Right atrium auricular region (tissue), 2 donors: ENCODE data around the gene DLG2. TPM values are rescaled to one million over a fixed set of nuclear protein-coding genes. Genes with fewer than 3 reads are reported as not detected.

Experiments
- DNase-seq: peaks from one replicate; pipeline ENCODE4 v3.0.0-alpha.2; 2019; ENCODE audit warnings: low spot score
- H3K27ac ChIP-seq, 2 donors: fragments of 200-600 bp; sonication (generic); 1 replicate in 1 of 2; 2 replicates in 1 of 2; pipeline ENCODE4 v1.5.1; 2016 to 2019
- H3K27me3 ChIP-seq, 2 donors: fragments of 200-600 bp; sonication (generic); one replicate each; pipeline versions ENCODE4 v1.5.1 to v1.6.0; 2017 to 2019
- H3K36me3 ChIP-seq: fragments of 200-600 bp; sonication (generic); one replicate; pipeline ENCODE4 v1.5.1; 2016
- H3K4me1 ChIP-seq, 2 donors: fragments of 200-600 bp; sonication (generic); one replicate each; pipeline versions ENCODE4 v1.5.1 to v1.6.0; 2017 to 2019
- H3K4me3 ChIP-seq, 2 donors: fragments of 200-600 bp; sonication (generic); 1 replicate in 1 of 2; 2 replicates in 1 of 2; pipeline ENCODE4 v1.5.1; 2017 to 2019; ENCODE audit warnings: mild to moderate bottlenecking in 1 of 2, moderate library complexity in 1 of 2
- H3K9me3 ChIP-seq, 2 donors: fragments of 200-600 bp; sonication (generic); one replicate each; pipeline ENCODE4 v1.5.1; 2019
- total RNA-seq, 2 donors: library from RNA; depleted of rRNA; stranded (reverse); fragments of >200 nt; gene quantifications; one replicate each; pipeline ENCODE4 v1.1.0, GENCODE V29; 2016
- TF ChIP-seq, protein P1 (sequence below), 2 donors: fragments of 200-600 bp; sonication (generic); IDR thresholded peaks; one replicate each; pipeline ENCODE4 v1.5.1; 2019; ENCODE audit warnings: antibody characterized with exemption in 2 of 2

Gene DLG2
- total RNA-seq, 2 donors from 2014 or later, result 6.6 to 6.7 TPM

DNA sequence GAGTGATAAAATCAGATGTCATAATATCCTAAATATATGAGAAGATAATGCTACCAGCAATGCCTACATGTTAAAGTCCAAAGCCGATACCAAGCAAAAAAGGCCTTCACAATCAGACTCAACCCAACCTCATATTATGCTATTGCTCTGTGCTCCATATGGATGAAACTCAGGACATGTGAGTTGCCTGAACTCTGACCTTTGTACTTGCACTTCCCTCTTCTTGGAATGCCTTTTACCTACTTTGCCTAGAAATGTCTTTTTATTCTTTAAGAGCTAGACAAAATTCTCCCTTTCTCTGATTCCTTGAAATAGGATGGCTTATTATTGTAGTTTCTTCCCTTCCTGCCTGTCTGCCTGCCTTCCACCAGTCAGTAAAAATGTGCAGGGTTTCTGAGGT lies 1386.3 kb downstream of the DLG2 start:
- no peaks in the 10 kb centered on the region for H3K4me1 ChIP-seq
- H3K36me3 ChIP-seq, result no peaks in the 10 kb centered on the region
- no peaks in the 10 kb centered on the region for H3K27me3 ChIP-seq
- H3K4me3 ChIP-seq, result no peak overlapping the region
- no peaks in the 10 kb centered on the region for H3K9me3 ChIP-seq
- TF ChIP-seq, protein P1, sequence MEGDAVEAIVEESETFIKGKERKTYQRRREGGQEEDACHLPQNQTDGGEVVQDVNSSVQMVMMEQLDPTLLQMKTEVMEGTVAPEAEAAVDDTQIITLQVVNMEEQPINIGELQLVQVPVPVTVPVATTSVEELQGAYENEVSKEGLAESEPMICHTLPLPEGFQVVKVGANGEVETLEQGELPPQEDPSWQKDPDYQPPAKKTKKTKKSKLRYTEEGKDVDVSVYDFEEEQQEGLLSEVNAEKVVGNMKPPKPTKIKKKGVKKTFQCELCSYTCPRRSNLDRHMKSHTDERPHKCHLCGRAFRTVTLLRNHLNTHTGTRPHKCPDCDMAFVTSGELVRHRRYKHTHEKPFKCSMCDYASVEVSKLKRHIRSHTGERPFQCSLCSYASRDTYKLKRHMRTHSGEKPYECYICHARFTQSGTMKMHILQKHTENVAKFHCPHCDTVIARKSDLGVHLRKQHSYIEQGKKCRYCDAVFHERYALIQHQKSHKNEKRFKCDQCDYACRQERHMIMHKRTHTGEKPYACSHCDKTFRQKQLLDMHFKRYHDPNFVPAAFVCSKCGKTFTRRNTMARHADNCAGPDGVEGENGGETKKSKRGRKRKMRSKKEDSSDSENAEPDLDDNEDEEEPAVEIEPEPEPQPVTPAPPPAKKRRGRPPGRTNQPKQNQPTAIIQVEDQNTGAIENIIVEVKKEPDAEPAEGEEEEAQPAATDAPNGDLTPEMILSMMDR (IDR thresholded peaks at IDR 0.05), result no peak
- H3K27ac ChIP-seq, result no peak overlapping the region
- DNase-seq, result no peak

DNA sequence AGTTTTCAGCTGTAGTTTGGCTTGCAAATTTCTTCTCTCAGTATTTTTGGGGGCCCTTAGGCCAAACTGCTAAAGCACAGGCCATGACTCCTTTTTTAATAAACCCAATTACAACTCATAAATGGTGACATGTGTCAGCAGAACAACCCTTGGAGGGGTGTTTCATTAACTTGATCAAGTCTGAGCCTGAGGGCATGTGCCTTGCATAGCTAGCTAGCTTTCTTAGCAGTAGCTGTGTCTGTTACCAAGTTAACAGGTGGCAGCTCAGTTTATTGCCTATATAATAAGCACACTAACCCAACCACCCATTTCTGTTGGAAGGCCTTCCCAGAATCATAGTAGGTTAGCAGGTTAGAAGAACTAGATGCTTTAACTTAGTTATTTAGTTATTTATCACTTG lies 1390.7 kb downstream of the DLG2 start:
- Histone ChIP-seq H3K27me3 (no peaks in the 10 kb centered on the region), H3K36me3 (no peaks in the 10 kb centered on the region), H3K4me1 (no peaks in the 10 kb centered on the region), H3K9me3 (no peaks in the 10 kb centered on the region), H3K4me3 (no peak overlapping the region), H3K27ac (no peak overlapping the region)
- no peak for DNase-seq
- TF ChIP-seq, protein P1 (IDR thresholded peaks at IDR 0.05), result no peak

DNA sequence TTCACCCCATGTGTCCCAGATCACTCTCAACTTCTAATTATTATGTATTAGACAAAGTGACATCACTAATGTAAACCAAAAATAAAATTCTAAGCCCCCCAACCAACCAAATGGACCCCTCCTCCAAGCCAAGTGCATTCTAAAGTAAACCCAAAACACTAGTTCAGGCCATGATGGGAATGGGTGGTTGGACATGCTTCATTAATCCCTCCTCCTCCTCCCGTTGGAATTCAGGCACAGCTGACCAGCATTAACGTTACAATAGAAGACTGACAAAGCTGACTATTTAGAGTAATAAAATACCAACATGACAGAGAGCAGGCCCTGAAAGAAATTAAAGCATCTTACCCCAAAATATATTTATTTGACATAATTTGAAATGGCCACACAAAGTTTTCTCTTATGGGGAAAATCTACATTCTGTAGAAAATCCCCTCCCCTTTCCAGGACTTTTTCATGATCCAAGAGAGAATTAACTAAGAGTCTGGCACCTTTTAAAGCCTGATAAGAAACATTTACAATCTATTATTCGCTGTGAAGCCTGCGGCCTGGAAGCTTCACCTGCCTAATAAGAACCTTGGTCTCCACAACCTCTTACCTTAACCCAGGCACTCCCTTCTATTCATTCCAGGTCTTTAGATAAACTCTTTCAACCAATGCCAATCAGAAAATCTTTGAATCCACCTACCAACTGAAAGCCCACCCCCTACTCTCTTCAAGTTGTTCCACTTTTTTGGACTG lies 1392.5 kb downstream of the DLG2 start:
- TF ChIP-seq, protein P1 (IDR thresholded peaks at IDR 0.05), result no peak
- Histone ChIP-seq H3K36me3 (no peaks in the 10 kb centered on the region), H3K27me3 (no peaks in the 10 kb centered on the region), H3K4me1 (no peaks in the 10 kb centered on the region), H3K9me3 (no peaks in the 10 kb centered on the region), H3K27ac (no peak overlapping the region), H3K4me3 (no peak overlapping the region)
- no peak for DNase-seq

DNA sequence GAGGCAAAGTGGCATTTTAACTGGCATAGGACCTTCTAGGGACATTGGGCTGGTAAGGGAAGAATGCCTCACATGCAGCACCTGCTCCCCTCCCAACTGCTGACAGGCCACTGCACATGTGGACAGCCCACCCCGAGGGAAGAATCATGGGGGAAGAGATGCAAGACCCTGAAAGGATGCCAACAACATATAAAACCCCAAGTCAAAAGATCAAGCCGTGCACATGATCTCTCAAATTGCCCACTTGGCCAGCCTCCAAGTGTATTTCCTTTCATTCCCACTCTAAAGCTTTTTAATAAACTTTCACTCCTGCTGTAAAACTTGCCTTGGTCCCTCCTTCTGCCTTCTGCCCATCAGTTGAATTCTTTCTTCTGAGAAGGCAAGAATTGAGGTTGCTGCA lies 1393.1 kb downstream of the DLG2 start:
- H3K27ac ChIP-seq, result no peak overlapping the region
- H3K9me3 ChIP-seq, result no peaks in the 10 kb centered on the region
- H3K4me3 ChIP-seq, result no peak overlapping the region
- no peak for DNase-seq
- no peaks in the 10 kb centered on the region for H3K4me1 ChIP-seq
- TF ChIP-seq, protein P1 (IDR thresholded peaks at IDR 0.05), result no peak
- H3K36me3 ChIP-seq, result no peaks in the 10 kb centered on the region
- H3K27me3 ChIP-seq, result no peaks in the 10 kb centered on the region

DNA sequence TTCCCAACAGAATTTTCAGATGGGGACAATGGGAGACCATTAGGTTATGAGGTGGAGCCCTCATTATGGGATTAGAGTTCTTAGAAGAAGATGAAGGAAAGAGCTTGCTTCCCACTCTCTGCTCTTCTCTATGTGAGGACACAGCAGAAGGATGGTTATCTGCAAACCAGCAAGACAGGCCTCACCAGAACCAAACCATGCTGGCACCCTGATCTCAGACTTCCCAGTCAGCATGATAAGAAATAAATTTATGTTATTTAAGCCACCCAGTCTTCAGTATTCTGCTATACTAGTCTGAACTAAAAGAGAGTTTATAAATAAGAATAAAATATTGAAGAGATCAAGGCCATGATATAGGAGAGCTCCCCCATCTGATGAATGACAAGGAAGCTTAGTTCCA lies 1394.6 kb downstream of the DLG2 start:
- Histone ChIP-seq H3K36me3 (no peaks in the 10 kb centered on the region), H3K27me3 (no peaks in the 10 kb centered on the region), H3K9me3 (no peaks in the 10 kb centered on the region), H3K4me3 (no peak overlapping the region), H3K27ac (no peak overlapping the region), H3K4me1 (no peaks in the 10 kb centered on the region)
- TF ChIP-seq, protein P1 (IDR thresholded peaks at IDR 0.05), result no peak
- no peak for DNase-seq

DNA sequence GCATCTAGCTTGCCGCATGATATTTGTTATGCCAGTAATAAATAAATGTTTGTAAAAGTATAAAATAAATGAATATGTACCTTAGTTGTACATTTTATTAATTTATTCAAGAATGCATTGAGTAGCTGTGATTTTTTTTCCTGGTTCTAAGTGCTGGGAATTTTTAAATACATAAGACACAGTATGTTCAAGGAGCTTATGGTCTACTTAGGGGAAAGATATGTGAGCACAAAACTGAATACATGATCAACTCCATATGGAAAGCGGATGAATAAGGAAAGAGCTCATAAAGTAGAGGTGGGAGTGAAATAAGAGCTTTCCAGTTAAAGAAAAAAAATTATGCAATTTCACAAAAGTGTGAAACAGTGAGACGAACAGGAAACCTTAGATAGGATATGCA lies 1396.7 kb downstream of the DLG2 start:
- H3K36me3 ChIP-seq, result no peaks in the 10 kb centered on the region
- H3K4me1 ChIP-seq, result no peaks in the 10 kb centered on the region
- no peak for DNase-seq
- no peaks in the 10 kb centered on the region for H3K27me3 ChIP-seq
- no peak overlapping the region for H3K4me3 ChIP-seq
- no peaks in the 10 kb centered on the region for H3K9me3 ChIP-seq
- TF ChIP-seq, protein P1 (IDR thresholded peaks at IDR 0.05), result no peak
- H3K27ac ChIP-seq, result no peak overlapping the region
